Hypothalamus (tissue), 51 donors: ENCODE results near the gene HP.
A peak's percentile ranks its signal among the peaks of the same experiment; 100 is the strongest.
"Not testable (repeated sequence)": the region's sequence is repeated elsewhere in the genome, so short reads cannot be mapped to it uniquely, and the experiment has no call there.

Source experiments
- DNase-seq, 51 donors: peaks; one replicate each; lab custom pipeline; 2025; lab: John Stamatoyannopoulos, UW

Gene HP, protein sequence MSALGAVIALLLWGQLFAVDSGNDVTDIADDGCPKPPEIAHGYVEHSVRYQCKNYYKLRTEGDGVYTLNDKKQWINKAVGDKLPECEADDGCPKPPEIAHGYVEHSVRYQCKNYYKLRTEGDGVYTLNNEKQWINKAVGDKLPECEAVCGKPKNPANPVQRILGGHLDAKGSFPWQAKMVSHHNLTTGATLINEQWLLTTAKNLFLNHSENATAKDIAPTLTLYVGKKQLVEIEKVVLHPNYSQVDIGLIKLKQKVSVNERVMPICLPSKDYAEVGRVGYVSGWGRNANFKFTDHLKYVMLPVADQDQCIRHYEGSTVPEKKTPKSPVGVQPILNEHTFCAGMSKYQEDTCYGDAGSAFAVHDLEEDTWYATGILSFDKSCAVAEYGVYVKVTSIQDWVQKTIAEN

DNA sequence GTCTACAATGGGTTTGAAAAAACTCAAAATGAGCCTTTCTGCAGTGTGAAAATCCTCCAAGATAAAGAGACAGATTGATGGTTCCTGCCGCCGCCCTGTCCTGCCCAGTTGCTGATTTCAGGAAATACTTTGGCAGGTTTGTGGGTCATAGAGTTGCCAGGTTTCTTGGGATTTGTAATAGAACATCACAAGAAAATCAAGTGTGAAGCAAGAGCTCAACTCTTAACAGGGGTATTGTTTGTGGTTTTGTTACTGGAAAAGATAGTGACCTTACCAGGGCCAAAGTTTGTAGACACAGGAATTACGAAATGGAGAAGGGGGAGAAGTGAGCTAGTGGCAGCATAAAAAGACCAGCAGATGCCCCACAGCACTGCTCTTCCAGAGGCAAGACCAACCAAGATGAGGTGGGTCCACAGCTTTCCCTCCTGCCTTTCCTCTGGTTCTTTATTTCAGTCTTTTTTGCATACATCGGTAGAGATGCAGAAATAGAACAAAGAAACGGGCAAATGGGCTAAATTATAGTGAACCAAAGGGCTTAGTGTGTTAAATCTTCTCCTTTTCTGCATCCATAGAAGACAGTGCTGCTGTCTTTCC is at the start of gene HP:
Gene HP (plus strand): TSS at position 252 of the 594 bp plus-strand sequence. CDS start 148 bp downstream, at position 400.
- not testable (repeated sequence) for DNase-seq

DNA sequence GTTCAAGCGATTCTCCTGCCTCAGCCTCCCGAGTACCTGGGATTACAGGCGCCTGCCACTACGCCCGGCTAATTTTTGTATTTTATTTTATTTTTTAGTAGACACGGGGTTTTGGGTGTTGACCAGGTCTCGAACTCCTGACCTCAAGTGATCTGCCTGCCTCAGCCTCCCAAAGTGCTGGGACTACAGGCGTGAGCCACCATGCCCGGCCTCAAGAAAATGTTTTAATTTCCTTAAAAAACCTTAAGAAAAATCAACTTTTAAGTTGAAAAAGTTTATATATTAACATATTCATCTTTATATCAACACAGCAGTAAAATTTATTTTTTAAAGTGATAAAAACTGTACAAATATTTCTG is 46.3 kb upstream of the HP start:
- not testable (repeated sequence) for DNase-seq

DNA sequence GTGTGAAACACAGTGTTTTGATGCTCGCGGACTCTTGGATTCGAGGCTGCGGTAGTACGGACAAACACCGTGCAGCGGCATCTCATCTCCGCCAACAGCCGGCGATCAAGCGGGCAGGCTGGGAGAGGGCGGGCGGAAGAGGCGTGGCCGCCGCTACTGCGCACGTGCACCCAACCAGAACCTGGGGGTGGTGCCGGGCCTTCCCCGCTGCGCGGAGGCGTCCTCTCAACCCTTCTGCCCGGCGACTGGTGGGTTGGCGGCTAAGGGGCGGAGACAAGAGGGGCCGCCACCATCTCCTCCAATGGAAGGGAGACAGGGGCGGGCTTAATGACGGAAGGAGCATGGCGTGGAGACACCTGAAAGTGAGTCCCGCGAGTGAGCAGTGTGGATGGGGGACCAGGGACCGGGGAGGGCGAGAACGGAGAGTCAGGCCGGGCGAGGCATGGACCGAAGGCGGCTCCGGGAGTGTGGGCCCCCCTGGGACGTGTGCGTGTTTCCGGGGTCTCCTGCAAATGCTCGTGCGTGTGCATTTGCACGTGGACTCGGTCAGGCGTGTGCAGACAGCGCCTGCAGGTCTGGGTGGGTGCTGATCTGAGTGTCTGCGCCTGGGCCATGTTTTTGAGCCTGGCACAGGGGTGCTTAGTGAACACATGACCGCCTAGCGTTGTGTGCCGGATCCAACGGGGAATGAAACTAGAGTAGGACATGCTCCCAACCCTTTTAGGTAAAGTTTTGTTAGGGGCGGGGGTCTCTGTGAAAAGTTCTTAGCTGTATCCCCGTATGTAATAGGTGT is 45.7 kb upstream of the HP start, which contains the start of gene DHODH:
Gene DHODH (plus strand): TSS at position 321 of the 793 bp plus-strand sequence. CDS start 21 bp downstream, at position 342.
- DNase-seq = peak; percentile 61 to 99 (median 95)

DNA sequence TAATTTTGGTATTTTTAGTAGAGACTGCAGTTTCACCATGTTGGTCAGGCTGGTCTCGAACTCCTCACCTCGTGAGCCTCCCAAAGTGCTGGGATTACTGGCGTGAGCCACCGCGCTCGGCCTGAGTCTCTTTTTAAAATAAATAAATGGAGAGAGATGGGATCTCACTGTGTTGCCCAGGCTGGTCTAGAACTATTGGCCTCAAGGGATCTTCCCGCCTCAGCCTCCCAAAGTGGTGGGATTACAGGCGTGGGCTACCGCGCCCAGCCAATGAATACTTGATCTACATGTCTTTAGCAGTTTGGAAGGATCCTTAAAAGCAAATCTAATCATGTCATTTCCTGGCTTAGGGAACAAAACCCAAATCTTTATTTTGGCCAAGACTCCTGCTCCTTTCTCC is 44.5 kb upstream of the HP start:
- no peak for DNase-seq

DNA sequence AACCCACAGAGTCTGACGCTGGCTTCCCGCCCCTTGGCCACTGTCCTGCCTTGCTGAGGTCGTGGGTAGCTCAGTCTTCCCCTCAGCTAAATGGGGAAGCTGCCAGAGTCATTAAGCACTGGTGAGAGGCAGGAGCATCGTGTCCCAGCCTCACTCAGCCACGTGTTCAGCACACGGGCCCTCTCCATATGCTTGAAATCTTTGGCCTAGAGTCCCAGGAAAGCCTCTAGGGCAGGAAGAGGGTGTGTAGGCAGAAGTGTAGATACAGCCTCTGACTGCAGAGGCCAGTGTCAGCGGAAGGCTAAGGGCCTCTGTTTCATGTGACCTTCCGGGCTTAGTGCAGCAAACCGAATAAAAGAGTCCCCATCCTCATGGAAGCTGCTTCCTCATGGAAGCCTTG is 41.7 kb upstream of the HP start:
- DNase-seq = no peak

DNA sequence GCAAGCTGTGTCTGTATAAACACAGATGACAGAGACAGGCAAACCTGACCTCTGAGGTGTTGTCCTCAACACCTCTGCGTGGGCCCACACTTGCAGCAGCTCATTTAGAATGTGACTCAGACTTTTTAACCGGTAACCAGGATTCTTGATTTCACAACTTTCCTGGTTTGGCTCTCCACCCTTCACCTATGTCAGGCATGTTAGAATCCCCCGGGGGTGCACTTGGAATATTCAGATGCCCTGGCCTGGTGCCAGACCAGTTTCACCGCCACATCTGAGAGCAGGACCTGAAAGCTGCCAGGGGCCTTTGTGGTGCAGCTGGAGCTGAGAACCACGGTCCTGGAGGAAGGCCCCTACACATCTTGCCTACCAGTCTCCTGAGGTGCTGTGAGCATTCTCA is 40.9 kb upstream of the HP start:
- DNase-seq = no peak

DNA sequence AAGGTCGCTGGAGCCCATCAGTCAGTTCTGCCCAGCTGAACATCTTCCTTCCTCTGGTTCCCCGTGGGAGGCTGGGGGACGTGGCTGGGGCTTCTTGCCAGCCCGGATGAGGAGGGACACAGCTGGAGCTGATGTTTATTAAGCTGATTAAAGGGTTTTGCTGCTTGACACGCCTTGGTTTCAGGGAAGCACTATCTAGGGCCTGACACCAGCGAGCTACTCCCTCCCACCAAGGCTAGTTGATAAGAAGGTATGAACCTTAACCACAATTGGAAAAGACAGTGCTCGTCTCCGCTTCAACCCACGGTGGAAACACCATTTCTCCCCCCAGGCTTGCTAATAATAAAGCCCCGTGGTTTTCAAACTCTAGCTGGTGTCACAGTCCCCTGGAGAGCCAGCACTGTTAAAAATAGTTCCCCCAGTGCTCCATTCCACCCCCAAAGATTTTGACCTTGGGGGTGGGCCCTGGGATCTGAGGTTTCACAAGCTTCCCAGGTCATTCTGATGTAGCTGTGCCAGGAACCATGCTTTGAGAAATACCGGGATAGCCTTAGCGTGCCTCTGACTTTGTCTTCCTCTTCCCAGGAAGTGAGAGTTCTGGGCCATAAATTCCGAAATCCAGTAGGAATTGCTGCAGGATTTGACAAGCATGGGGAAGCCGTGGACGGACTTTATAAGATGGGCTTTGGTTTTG is 40.3 kb upstream of the HP start:
- DNase-seq = no peak

DNA sequence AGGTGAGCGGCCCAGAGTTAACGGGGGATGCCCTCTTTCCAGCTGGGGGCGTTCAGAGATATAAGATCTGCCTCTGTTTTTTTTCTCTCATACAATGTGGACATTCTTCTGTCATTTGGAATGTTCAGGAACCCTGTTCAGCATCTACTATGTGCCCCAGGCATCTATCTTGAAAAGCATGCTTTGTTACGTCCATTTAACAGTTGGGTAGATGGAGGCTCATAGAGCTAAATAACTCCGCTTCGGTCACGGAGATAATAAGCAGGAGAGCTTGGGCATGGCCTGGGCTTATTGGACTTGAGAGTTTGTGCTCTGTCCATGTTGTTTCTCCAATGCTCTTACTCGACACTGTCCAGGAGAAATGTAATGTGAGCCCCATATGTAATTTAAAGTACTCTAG is 39.6 kb upstream of the HP start:
- no peak for DNase-seq

DNA sequence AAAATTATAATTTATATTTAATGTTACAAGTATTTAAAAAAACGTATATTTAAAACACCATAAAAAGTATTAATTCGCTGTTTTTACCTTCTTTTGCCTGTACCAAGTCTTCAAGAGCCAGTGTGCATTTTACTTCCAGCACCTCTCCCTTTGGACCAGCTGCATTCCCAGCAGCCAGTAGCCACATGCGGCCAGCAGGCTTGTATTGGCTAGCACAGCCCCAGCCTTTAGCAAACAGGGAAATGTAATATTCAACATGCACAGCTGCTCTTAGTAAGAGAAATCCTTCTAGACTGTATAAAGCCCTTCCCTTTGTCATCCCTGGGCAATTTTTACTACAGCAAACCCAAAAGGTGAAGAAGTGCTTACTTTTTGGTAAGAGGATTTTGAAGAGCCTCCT is 39.2 kb upstream of the HP start:
- DNase-seq = no peak

DNA sequence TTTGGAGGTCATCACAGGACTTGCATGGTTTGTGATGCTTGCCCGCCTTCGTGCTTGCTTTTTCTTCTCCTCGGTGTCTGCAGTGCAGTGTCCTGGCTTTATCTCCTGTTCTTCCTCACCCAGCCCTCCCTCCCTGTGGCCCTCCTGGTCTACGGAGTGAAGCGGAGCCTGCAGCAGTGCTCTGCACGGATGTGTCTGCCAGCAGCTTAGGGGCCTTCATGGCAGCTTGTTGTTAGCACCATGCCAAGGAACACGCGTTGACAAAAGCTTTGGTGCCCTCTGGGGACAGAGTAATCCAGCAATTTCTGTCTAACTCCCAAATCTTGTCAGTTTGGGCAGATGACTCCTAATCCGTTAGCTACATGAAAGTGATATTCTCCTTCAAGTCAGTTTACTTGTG is 35.8 kb upstream of the HP start:
- DNase-seq = peak in 4 of 51 donors; percentile 8 to 30 (median 18)

DNA sequence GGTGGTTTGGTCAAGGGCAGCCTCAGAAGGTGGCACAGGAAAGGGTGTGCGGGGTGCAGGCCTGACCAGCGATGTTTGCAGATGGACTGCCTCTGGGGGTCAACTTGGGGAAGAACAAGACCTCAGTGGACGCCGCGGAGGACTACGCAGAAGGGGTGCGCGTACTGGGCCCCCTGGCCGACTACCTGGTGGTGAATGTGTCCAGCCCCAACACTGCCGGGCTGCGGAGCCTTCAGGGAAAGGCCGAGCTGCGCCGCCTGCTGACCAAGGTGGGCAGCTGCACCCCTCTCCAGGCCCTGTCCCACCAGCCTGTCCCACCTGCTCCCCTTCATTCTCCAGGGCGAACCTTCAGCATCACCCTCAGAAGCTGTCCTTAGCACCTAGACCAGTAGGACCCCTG is 33.3 kb upstream of the HP start:
- no peak for DNase-seq

DNA sequence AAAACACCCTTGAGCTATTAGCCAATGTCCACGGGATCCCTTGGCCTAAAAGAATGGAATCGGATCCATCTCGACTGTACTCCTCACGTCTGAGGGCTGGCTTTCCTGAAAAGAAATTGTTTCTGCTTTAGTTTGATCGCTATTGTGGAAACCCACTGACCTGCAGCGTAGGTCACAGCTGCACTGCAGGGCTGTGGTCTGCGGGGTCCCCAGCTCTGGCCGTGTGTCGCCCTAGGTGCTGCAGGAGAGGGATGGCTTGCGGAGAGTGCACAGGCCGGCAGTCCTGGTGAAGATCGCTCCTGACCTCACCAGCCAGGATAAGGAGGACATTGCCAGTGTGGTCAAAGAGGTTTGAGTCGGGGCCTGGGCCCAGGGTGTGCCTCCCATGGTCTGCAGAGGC is 32.2 kb upstream of the HP start:
- no peak for DNase-seq

DNA sequence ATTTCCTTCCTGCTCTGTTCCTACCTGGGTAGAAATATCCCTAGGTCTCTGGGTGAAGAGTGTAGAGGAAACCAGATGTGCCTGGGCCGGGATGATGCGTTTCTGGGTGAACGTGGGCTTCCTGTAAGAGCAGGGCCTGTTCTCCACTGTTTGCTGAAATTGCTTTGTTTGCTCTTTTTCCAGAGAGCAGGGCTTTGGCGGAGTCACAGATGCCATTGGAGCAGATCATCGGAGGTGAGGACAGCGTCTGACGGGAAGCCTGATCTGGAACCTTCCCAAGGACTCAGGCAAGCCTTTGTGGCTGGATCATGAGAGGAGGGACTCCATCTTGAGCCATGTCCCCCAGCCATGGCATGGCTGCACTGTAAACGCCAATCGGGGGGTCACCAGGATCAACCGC is 30.3 kb upstream of the HP start:
- no peak for DNase-seq

DNA sequence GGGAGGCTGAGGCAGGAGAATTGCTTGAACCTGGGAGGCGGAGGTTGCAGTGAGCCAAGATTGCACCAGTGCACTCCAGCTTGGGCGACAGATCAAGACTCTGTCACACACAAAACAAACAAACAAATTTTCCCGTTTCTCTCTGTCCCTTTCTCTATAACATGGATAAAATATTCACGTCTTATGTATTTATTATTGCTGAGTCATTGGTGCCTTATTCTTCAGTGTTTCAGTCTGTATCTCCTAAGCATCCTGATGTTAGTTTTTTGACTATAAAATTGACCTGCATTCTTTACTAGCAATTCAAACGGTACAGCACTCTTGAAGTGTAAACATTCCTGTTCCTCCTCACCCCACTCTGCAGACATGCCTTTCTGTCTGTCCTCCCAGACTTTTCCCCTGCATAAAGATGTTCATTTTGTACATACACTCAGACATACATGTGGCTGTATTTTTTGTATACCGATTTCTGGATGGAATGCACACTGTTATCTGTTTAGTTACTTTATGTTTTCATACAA is 29.4 kb upstream of the HP start:
- DNase-seq = no peak

DNA sequence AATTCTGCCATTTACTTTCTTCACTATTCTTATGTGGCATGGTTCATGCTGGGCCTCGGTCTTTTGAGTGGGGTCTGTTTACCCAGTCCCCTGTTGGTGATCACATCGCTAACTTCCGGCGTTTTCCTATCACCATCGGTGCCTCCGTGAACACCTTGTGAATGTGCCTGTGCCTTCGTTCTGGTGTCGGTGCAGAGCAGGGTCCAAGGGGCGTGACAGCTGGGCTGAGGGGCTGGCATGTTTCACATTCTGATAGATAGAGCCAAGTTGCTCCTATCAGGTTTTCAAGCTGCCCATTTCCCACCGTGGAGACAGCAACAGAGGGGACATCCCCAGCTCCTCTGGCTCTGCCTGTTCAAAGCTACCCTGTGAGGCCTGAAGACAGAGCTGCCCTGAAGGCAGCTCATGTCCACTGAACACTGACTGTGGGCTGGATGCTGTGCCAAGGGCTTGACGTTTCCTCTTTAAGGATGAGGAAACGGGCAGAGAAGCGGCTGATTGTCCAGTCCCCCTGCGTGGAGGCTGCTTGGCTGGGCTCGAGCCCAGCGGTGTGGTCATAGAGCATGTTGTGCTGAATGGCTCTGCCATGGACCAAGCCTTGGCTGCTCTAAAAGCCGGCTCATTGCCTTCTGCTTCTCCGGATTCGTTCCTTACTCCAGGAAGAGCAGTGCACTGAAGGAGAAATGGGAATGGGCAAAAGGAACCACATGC is 28.7 kb upstream of the HP start:
- DNase-seq = peak in 37 of 51 donors; percentile 2 to 79 (median 42)

DNA sequence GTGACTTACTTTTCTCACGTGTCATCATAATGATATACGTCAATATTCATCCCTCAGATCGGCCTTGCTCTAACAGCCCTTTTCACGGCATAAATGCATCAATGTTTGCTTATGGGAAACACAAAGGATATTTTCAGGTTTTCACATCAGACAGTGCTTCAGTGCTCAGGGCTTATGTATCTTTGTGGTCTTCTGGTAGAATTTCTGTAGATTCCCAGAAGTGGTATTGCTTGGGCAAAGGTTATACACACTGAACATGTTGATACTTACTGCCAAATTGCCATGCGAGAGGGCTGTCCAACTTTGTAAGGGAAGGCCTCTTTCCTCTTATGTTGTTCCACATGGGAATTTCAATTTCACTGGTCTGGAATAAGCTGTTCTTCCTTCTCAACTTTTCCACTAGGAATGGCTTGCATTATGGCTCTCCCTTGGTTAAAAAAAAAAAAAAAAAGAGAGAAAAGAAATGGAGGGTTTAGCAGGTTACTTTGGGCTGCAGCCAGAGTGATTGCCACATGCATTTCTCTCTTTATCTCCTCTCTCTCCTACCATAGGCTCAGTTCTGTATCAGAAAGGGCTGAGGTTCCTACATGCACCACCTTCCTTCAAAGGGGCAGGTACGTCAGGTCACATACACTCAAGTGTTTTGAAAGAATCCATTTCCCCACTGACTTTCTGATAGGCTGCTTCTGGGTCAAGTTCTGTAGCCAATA is 26.5 kb upstream of the HP start:
- DNase-seq = no peak

DNA sequence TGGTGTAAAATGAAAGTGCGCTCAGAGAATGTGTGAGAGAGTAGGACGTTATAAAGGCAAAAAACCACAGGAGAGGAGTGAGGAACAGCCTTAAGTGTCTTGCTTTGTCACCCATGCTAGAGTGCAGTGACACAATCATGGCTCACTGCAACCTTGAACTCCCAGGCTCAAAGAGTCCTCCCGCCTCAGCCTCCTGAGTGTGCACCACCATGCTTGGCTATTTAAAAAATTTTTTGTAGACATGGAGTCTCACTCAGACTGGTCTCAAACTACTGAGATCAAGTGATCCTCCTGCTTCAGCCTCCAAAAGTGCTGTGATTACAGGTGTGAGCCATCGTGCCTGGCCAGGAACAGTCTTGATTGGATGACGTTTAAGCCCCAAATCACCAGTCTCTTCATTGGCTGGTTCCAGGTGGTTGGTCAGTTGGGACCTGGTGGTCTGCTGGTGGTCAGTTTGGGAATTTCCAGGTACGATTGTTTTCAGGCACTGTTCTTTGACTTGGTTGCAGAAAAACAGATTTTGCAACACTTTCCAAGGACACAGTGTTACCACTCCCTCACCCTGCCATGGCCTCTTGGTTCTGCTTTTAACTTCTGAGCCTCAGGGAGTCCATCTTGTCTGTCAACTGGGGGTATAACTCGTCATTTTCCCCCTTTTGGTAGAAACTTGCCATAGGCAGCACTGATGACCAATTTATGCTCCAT is 24.6 kb upstream of the HP start:
- DNase-seq = no peak

DNA sequence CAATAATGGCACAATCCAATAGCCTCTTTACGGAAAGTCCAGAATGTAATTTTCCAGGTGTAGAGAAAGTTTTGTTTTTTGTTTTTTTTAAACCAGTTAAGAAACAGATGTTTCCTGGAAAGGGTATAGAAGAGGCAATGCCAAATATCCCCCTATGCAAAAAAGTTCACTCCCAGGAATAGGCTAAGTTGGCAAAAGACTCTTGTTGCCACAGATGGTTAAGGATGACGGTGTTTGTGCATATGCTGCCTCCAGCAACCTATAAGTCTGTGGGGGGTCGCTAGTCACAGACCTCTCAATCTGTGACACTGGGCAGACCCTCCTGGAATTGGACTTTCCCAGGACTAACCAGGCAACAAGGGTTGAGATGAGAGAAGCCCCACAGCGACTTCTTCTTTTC is 20.9 kb upstream of the HP start:
- no peak for DNase-seq

DNA sequence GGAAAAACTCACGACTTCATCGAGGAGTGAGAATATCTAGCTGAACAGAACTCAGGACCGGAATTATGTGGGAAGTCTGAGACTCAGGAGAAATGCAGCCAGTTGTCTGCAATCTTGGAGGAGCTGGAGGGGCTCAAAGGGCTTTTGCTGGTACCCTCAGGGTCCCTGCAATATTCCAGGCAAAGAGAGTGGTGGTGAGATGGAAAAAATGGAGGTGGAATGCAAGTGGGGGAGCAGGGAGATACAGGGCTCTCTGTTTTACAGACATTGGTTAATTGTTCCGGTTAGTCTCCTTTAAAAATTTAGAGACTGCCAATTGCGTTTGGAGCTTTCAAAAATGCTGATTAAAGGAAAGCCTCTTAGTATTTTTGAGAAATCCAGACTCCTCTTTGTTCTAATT is 18.2 kb upstream of the HP start:
- DNase-seq = no peak
